Fibroblast of skin of right quadriceps (primary cell): Measurements from ENCODE around the gene KRTAP29-1.
A peak's percentile ranks its signal among the peaks of the same experiment; 100 is the strongest.
"Not testable (repeated sequence)": the region's sequence is repeated elsewhere in the genome, so short reads cannot be mapped to it uniquely, and the experiment has no call there.

Experiments used
- DNase-seq: peaks from one replicate; pipeline ENCODE4 v3.0.0-alpha.2; 2013

The KRTAP29-1 gene

GRCh38 chr17:41296846-41297245 lies 5.8 kb downstream of the KRTAP29-1 start:
- DNase-seq, result no peak

GRCh38 chr17:41294016-41294415 lies 8.6 kb downstream of the KRTAP29-1 start:
- peak; percentile 67 for DNase-seq

DNA sequence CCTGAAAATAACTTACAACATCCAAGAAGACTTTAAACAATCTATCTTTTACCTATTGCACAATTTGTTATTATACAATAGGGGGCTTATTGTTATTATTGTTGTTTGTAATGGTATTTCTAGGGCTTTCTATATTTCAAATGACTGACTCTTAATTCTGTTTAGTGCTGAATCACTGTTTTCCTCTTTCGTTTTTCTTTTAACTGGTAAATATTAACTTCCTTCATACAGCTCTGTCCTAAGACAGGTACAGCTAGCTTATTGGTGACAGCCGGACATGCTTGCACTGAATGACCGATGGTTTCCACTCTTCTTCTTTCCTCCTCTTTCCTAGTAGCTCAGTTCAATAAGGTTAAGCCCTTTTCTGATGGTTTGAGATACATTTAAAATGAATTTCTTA lies 15.6 kb downstream of the KRTAP29-1 start:
- no peak for DNase-seq

- DNase-seq, result no peak
Measured at GRCh38 chr17:41284546-41284945, 18.1 kb downstream of the KRTAP29-1 start.

DNA sequence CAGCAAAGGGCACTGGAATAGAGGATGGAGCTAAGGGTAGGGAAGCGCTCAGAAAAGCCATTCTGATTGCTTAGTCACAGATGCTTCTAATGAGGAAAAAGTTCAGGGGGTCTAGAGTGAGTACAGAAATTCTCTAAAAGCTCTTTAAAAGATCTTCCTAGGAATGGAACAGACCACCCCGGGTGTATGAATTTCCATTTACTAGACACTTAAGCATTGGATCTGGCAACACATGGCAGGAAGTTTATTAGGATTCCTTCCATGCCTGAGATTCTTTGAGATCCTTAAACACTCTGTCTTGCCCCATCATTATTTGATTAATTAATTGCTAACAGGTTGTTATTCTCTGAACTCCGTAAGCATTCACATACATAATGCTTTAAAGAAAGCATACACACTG lies 18.6 kb downstream of the KRTAP29-1 start:
- peak; percentile 96 for DNase-seq

- peak; percentile 17 for DNase-seq
Measured at GRCh38 chr17:41278176-41278955, 24.3 kb downstream of the KRTAP29-1 start.

DNA sequence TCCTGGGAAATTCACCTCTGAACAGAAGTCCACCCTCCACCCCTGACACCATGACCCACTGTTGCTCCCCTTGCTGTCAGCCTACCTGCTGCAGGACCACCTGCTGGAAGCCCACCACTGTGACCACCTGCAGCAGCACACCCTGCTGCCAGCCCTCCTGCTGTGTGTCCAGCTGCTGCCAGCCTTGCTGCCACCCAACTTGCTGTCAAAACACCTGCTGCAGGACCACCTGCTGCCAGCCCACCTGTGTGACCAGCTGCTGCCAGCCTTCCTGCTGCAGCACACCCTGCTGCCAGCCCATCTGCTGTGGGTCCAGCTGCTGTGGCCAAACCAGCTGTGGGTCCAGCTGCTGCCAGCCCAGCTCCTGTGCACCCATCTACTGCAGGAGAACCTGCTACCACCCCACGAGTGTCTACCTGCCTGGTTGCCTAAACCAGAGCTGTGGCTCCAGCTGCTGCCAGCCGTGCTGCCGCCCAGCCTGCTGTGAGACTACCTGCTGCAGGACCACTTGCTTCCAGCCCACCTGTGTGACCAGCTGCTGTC lies 26.9 kb downstream of the KRTAP29-1 start, which contains the start of gene KRTAP9-7:
Gene KRTAP9-7, plus strand, starts transcription at position 51 of the 543 bp plus-strand sequence. Its CDS starts 0 bp downstream, at position 51.
- not testable (repeated sequence) for DNase-seq

- no peak for DNase-seq
Measured at GRCh38 chr17:41271858-41272257, 30.8 kb downstream of the KRTAP29-1 start.

- not testable (repeated sequence) for DNase-seq
Measured at GRCh38 chr17:41271323-41271722, 31.3 kb downstream of the KRTAP29-1 start.

GRCh38 chr17:41267711-41268110 lies 34.9 kb downstream of the KRTAP29-1 start:
- no peak for DNase-seq

DNA sequence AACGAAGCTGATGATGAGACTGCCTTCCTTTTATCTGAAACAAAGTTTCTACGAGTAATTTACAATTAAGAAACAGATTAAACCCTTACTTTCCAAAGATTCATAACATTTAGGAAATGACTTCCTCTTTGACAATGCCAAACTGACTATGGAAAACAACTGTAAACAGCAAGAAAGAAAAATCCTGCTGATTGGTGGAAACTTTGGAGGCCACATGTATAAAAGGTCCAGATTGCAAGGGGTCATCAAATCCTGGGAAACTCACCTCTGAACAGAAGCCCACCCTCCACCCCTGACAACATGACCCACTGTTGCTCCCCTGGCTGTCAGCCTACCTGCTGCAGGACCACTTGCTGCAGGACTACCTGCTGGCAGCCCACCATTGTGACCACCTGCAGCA lies 37.6 kb downstream of the KRTAP29-1 start, which contains the start of gene KRTAP9-6:
Gene KRTAP9-6, plus strand, starts transcription at position 301 of the 400 bp plus-strand sequence. Its CDS starts 0 bp downstream, at position 301.
- no peak for DNase-seq

- no peak for DNase-seq
Measured at GRCh38 chr17:41264599-41264998, 38.1 kb downstream of the KRTAP29-1 start.

- DNase-seq, result no peak
Measured at GRCh38 chr17:41263212-41263611, 39.4 kb downstream of the KRTAP29-1 start.

- no peak for DNase-seq
Measured at GRCh38 chr17:41258406-41258805, 44.2 kb downstream of the KRTAP29-1 start.

GRCh38 chr17:41256291-41256685 lies 46.4 kb downstream of the KRTAP29-1 start:
- DNase-seq, result peak; percentile 55

- peak; percentile 68 for DNase-seq
Measured at GRCh38 chr17:41255381-41256290, 47.0 kb downstream of the KRTAP29-1 start, which contains the start of gene KRTAP9-9. KRTAP9-9 (plus strand) TSS chr17:41255384.

DNA sequence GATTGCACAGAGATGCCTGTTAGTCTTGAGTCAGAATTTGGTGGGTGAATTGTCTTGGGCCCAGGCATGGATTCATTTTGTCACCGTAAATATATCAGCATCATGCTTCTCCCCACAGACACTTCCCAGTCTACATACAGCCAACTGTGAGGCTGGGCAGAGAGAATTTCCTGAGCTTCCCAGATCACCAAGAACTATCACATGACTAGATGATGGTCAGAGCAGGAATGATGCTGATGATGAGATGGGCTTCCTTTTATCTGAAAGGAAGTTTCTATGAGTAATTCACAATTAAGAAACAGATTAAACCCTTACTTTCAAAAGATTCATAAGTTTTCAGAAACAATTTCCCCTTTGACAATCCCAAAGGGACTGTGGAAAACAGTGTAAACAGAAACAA lies 47.8 kb downstream of the KRTAP29-1 start:
- peak; percentile 7 for DNase-seq
